Sigmoid colon (tissue), 7 donors: ENCODE results near the gene DENND4A. TPM values are rescaled to one million over a fixed set of nuclear protein-coding genes. Genes with fewer than 3 reads are reported as not detected.

Experiments used
- DNase-seq: peaks from one replicate; pipeline ENCODE4 v3.0.0-alpha.2; 2019
- H3K27ac ChIP-seq, 4 donors: fragments of 200-600 bp; sonication (generic); one replicate each; pipeline ENCODE4 v1.5.1; 2016 to 2019; ENCODE audit warnings: mild to moderate bottlenecking in 1 of 4
- H3K27me3 ChIP-seq, 3 donors: fragments of 200-600 bp; sonication (generic); one replicate each; pipeline ENCODE4 v1.5.1; 2019; ENCODE audit warnings: mild to moderate bottlenecking in 1 of 3
- H3K36me3 ChIP-seq, 4 donors: fragments of 200-600 bp; sonication (generic); one replicate each; pipeline ENCODE4 v1.5.1; 2016 to 2019
- H3K4me1 ChIP-seq, 4 donors: fragments of 200-600 bp; sonication (generic); one replicate each; pipeline ENCODE4 v1.5.1; 2017 to 2019
- H3K4me3 ChIP-seq, 4 donors: fragments of 200-600 bp; sonication (generic); one replicate each; pipeline ENCODE4 v1.5.1; 2017 to 2019; ENCODE audit warnings: mild to moderate bottlenecking in 2 of 4, moderate library complexity in 1 of 4
- H3K9me3 ChIP-seq, 4 donors: fragments of 200-600 bp in 3 of 4; sonication (generic) in 3 of 4; one replicate each; pipeline versions ENCODE4 v1.5.1 to v1.6.1; 2013 to 2019
- EP300 ChIP-seq, 4 donors: sonication (generic); formaldehyde crosslinking; IDR thresholded peaks; one replicate each; pipeline ENCODE4 v1.6.1; 2017; ENCODE audit warnings: antibody characterized with exemption in 4 of 4
- POLR2A ChIP-seq, 2 donors: fragments of 450-650 bp; IDR thresholded peaks; one replicate each; pipeline ENCODE4 v1.6.1; 2016; ENCODE audit warnings: antibody characterized with exemption in 2 of 2, mild to moderate bottlenecking in 2 of 2, moderate library complexity in 2 of 2
- POLR2AphosphoS5 ChIP-seq, 4 donors: sonication (generic); formaldehyde crosslinking; IDR thresholded peaks; one replicate each; pipeline ENCODE4 v1.6.1; 2017; ENCODE audit warnings: antibody characterized with exemption in 4 of 4
- WGBS, 2 donors: extraction: QIAGEN DNeasy Blood & Tissue Kit; methylation state at CpG; one replicate each; pipeline ENCODE4 v1.1.7; 2013; 5-methylcytosine and 5-hydroxymethylcytosine counted together
- intact Hi-C: fragments of 100-400 bp; cut with DNase I; formaldehyde crosslinking; loops from one replicate; pipeline ENCODE4 v1.15.1; 2023
- polyA plus RNA-seq, 3 donors: library from polyadenylated mRNA; stranded (reverse); fragments of 200-250 nt; gene quantifications; one replicate each; pipeline ENCODE4 v1.2.3, GENCODE V29; 2013
- total RNA-seq, 4 donors: library from RNA; depleted of rRNA; stranded (reverse); fragments of >200 nt; gene quantifications; one replicate each; pipeline ENCODE4 v1.1.0, GENCODE V29; 2016
- TF ChIP-seq, protein P1 (sequence below), 4 experiments: fragments of 450-650 bp in 3 of 4; fragments of 200-600 bp in 1 of 4; IDR thresholded peaks; one replicate each; pipeline ENCODE4 v1.5.1; 2016 to 2019; ENCODE audit warnings: antibody characterized with exemption in 4 of 4, mild to moderate bottlenecking in 3 of 4, moderate library complexity in 2 of 4
- donor health status: healthy with polysubstance abuse.
- donor health status: Bipolar disorder and iron deficiency.
- donor health status: healthy.

The DENND4A gene
- total and polyA plus RNA-seq, 7 donors: 2.4 to 46.1 (median 29.3) TPM

GRCh38 chr15:65827065-65827464 is 35.0 kb upstream of the DENND4A start:
- peaks cover 0 to under 1% (median 0%) of the 10 kb centered on the region in 4 donors for H3K4me1 ChIP-seq
- intact Hi-C loops: loop anchor here (5.0 kb wide), 1 partner anchor 75 kb away; no protein-coding TSS in a partner anchor
- TF ChIP-seq, protein P1, sequence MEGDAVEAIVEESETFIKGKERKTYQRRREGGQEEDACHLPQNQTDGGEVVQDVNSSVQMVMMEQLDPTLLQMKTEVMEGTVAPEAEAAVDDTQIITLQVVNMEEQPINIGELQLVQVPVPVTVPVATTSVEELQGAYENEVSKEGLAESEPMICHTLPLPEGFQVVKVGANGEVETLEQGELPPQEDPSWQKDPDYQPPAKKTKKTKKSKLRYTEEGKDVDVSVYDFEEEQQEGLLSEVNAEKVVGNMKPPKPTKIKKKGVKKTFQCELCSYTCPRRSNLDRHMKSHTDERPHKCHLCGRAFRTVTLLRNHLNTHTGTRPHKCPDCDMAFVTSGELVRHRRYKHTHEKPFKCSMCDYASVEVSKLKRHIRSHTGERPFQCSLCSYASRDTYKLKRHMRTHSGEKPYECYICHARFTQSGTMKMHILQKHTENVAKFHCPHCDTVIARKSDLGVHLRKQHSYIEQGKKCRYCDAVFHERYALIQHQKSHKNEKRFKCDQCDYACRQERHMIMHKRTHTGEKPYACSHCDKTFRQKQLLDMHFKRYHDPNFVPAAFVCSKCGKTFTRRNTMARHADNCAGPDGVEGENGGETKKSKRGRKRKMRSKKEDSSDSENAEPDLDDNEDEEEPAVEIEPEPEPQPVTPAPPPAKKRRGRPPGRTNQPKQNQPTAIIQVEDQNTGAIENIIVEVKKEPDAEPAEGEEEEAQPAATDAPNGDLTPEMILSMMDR (IDR thresholded peaks at IDR 0.05): no peak
- TF ChIP-seq POLR2A (IDR thresholded peaks at IDR 0.05): no peak
- no peak for TF ChIP-seq EP300 (IDR thresholded peaks at IDR 0.05)

DNA sequence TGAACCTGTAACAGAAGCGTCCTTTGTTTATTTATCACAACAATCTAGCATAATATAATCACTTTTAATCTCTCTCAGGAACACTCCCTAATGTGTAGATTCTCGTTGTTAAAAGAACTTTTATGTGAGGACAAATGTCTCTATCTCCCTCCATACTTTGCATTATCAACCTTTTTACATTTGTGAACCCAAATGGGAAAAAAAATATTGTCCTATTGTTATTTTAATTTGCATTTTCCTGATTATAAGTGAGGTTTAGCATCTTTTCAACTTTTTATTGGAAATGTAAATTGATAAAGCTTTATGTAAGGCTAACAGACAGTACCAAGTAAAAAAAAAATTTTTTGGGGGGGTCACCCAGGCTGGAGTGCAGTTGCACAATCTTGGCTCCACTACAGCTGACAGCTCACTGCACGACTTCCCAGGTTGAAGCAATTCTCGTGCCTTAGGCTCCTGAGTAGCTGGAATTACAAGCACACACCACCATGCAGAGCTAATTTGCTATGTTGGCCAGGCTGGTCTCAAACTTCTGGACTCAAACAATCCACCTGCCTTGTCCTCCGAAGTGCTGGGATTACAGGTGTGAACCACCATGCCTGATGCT is 33.0 kb upstream of the DENND4A start:
- no peaks in the 10 kb centered on the region for H3K9me3 ChIP-seq
- DNase-seq: peak; percentile 78
- H3K27me3 ChIP-seq: no peaks in the 10 kb centered on the region
- no peak overlapping the region for H3K4me3 ChIP-seq
- WGBS, 2 donors: 66 to 80% methylated on average over 5 of the region's 5 CpGs
- H3K27ac ChIP-seq: no peak overlapping the region
- TF ChIP-seq, protein P1 (IDR thresholded peaks at IDR 0.05): no peak
- no peak for TF ChIP-seq POLR2AphosphoS5 (IDR thresholded peaks at IDR 0.05)
- no peak for TF ChIP-seq POLR2A (IDR thresholded peaks at IDR 0.05)
- TF ChIP-seq EP300 (IDR thresholded peaks at IDR 0.05): no peak
- no peaks in the 10 kb centered on the region for H3K4me1 ChIP-seq
- H3K36me3 ChIP-seq: no peaks in the 10 kb centered on the region
- intact Hi-C loops: loop anchor here (5.0 kb wide), 1 partner anchor 73 kb away; no protein-coding TSS in a partner anchor

More at GRCh38 chr15:65827065-65827464, 35.0 kb upstream of the DENND4A start:
- no peaks in the 10 kb centered on the region for H3K36me3 ChIP-seq
- 55 to 74% methylated on average over 3 of the region's 3 CpGs for WGBS, 2 donors
- H3K27ac ChIP-seq: no peak overlapping the region
- no peaks in the 10 kb centered on the region for H3K27me3 ChIP-seq
- no peaks in the 10 kb centered on the region for H3K9me3 ChIP-seq
- no peak overlapping the region for H3K4me3 ChIP-seq
- no peak for DNase-seq

GRCh38 chr15:65824031-65824743 is 32.1 kb upstream of the DENND4A start:
- TF ChIP-seq EP300 (IDR thresholded peaks at IDR 0.05) (no peak), POLR2A (IDR thresholded peaks at IDR 0.05) (no peak), POLR2AphosphoS5 (IDR thresholded peaks at IDR 0.05) (no peak)
- TF ChIP-seq, protein P1 (IDR thresholded peaks at IDR 0.05): peak in 3 of 4 experiments; percentile 32 to 60 (median 43)
- Histone ChIP-seq H3K4me1 (no peaks in the 10 kb centered on the region), H3K27me3 (no peaks in the 10 kb centered on the region), H3K27ac (no peak overlapping the region), H3K4me3 (no peak overlapping the region), H3K36me3 (no peaks in the 10 kb centered on the region), H3K9me3 (no peaks in the 10 kb centered on the region)
- DNase-seq: peak; percentile 76
- WGBS, 2 donors: 64 to 76% methylated on average over 7 of the region's 7 CpGs
- intact Hi-C loops: no loop called here

- no peak for DNase-seq
- 85 to 90% methylated on average over 3 of the region's 3 CpGs for WGBS, 2 donors
- H3K4me1 ChIP-seq: no peaks in the 10 kb centered on the region
- no peak for TF ChIP-seq POLR2A (IDR thresholded peaks at IDR 0.05)
- intact Hi-C loops: no loop called here
- no peaks in the 10 kb centered on the region for H3K36me3 ChIP-seq
- H3K4me3 ChIP-seq: no peak overlapping the region
- H3K27ac ChIP-seq: no peak overlapping the region
- no peaks in the 10 kb centered on the region for H3K27me3 ChIP-seq
- no peaks in the 10 kb centered on the region for H3K9me3 ChIP-seq
Observed at GRCh38 chr15:65822316-65822715, 30.2 kb upstream of the DENND4A start.

DNA sequence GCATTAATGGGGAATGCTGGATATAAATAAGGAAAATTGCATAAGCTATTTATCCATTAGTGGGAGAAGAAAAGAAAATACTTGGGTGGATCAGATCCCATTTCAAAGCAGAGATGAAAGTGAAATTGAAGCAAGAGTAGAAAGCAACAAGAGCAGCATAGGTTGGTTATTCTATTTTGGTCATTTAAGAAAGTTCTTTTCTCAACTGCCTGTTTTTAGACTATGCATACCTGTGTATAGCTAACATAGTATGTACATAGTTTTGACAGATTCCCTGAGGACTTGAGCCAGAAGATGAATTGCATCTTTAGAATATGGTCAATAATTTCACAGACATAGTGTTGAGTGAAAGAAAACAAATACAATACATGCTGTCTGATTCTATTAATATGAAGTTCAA is 29.0 kb upstream of the DENND4A start:
- Histone ChIP-seq H3K27me3 (no peaks in the 10 kb centered on the region), H3K36me3 (no peaks in the 10 kb centered on the region), H3K27ac (no peak overlapping the region), H3K4me3 (no peak overlapping the region), H3K4me1 (no peaks in the 10 kb centered on the region), H3K9me3 (no peaks in the 10 kb centered on the region)
- intact Hi-C loops: no loop called here
- TF ChIP-seq POLR2AphosphoS5 (IDR thresholded peaks at IDR 0.05) (no peak), POLR2A (IDR thresholded peaks at IDR 0.05) (no peak), EP300 (IDR thresholded peaks at IDR 0.05) (no peak)
- TF ChIP-seq, protein P1 (IDR thresholded peaks at IDR 0.05): no peak
- DNase-seq: no peak
